ENCODE measurements around the gene SEMA4G. TPM values are rescaled to one million over a fixed set of nuclear protein-coding genes. Genes with fewer than 3 reads are reported as not detected.

Gene SEMA4G
- total RNA-seq, 1 donor from 2014 or later: 2.1 TPM

DNA sequence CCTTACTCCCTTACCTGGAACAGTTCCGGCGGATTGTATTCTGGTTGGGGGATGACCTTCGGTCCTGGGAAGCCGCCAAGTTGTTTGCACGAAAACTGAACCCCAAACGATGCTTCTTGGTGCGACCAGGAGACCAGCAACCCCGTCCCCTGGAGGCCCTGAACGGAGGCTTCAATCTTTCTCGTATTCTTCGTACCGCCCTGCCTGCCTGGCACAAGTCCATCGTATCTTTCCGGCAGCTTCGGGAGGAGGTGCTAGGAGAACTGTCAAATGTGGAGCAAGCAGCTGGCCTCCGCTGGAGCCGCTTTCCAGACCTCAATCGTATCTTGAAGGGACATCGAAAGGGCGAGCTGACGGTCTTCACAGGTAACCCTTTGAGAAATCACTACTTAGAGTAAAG is 19.8 kb downstream of the SEMA4G start:
- peaks cover 9 to 16% of the 10 kb centered on the region in 2 donors for H3K4me1 ChIP-seq
- no peaks in the 10 kb centered on the region for H3K27me3 ChIP-seq
- H3K4me3 ChIP-seq: no peak overlapping the region
- no peaks in the 10 kb centered on the region for H3K9me3 ChIP-seq
- intact Hi-C loops (cut with DNase I): no loop called here
- TF ChIP-seq, protein P1, sequence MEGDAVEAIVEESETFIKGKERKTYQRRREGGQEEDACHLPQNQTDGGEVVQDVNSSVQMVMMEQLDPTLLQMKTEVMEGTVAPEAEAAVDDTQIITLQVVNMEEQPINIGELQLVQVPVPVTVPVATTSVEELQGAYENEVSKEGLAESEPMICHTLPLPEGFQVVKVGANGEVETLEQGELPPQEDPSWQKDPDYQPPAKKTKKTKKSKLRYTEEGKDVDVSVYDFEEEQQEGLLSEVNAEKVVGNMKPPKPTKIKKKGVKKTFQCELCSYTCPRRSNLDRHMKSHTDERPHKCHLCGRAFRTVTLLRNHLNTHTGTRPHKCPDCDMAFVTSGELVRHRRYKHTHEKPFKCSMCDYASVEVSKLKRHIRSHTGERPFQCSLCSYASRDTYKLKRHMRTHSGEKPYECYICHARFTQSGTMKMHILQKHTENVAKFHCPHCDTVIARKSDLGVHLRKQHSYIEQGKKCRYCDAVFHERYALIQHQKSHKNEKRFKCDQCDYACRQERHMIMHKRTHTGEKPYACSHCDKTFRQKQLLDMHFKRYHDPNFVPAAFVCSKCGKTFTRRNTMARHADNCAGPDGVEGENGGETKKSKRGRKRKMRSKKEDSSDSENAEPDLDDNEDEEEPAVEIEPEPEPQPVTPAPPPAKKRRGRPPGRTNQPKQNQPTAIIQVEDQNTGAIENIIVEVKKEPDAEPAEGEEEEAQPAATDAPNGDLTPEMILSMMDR (IDR thresholded peaks at IDR 0.05): no peak
- H3K27ac ChIP-seq: no peak overlapping the region
- peaks cover 18 to 25% of the 10 kb centered on the region in 2 donors for H3K36me3 ChIP-seq
- DNase-seq (ENCODE audit: low spot score in 2 of 2): no peak

DNA sequence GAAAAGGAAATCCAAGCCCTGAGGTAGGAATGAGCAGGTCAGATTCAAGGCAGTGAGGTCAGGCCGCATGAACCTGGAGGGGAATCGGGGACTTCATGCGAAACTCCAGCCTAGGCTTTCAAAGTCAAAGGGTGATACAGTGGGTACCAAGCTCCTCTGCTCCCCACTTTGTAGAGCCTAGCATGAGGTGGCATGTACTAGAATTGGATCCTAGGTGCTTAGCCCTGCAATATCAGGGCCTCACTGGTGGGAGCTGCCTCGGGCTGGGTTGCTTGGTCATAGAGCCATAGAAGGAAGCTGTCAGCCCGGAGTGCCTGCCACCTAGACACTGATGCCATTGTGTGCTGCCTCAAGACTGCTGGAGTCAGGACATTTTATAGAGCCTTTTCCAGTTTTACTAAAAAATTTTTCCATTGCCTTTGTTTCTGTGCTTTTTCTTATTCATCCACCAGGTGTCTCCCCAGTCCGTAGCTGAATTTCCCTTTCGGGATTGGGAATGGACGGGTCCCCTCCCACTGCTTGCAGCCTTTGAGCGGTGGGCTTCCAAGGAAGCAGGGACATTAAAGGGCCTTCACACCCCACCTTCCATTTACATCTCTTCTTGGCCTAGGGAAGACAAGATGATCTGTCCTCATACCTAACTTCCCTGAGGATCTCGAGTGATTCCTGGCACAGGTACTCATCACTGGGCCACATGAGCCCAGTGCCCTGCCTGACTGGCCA is 24.8 kb downstream of the SEMA4G start:
- H3K27ac ChIP-seq: no peak overlapping the region

DNA sequence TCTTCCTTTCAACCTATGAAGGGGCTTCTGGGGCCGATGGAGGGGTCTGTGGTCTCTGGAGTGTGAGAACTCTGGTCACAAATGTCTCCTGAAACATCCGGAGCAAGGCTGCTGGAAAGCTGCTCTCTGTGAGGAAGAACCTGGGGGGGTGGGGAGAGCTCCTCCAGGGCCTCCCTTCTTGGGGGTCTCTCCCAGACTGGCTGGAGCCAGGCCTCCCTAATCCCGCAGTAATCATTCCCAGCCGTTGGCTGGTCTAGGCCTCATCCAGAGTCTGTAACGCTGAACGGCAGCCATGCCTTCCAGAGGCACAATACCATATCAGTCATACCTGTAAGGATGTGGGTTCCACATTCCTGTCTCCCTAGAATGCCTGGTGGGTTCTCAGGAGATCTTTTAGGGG is 25.9 kb downstream of the SEMA4G start:
- H3K4me3 ChIP-seq: no peak overlapping the region
- H3K27me3 ChIP-seq: no peaks in the 10 kb centered on the region
- H3K4me1 ChIP-seq: peaks cover 7 to 15% of the 10 kb centered on the region in 2 donors
- TF ChIP-seq, protein P1 (IDR thresholded peaks at IDR 0.05): no peak
- intact Hi-C loops (cut with DNase I): loop anchor here (5.0 to 10.0 kb wide), 2 partner anchors 460 to 822 kb away; partner anchors contain the start of genes HIF1AN and OGA
- DNase-seq (ENCODE audit: low spot score in 2 of 2): no peak
- H3K27ac ChIP-seq: peak overlapping the region in 1 of 2 donors; percentile 99
- H3K36me3 ChIP-seq: peaks cover 14 to 23% of the 10 kb centered on the region in 2 donors
- H3K9me3 ChIP-seq: no peaks in the 10 kb centered on the region

More for the DNA sequence above, 24.8 kb downstream of the SEMA4G start:
- H3K27me3 ChIP-seq: no peaks in the 10 kb centered on the region
- no peak for DNase-seq (ENCODE audit: low spot score in 2 of 2)
- H3K4me1 ChIP-seq: peaks cover 7 to 15% of the 10 kb centered on the region in 2 donors
- H3K4me3 ChIP-seq: no peak overlapping the region
- peaks cover 14 to 25% of the 10 kb centered on the region in 2 donors for H3K36me3 ChIP-seq
- TF ChIP-seq, protein P1 (IDR thresholded peaks at IDR 0.05): peak; percentile 62 to 75 (median 64)
- intact Hi-C loops (cut with DNase I): loop anchor here (1.0 to 10.0 kb wide), 2 partner anchors 19 to 459 kb away; partner anchors contain the start of gene HIF1AN
- H3K9me3 ChIP-seq: no peaks in the 10 kb centered on the region

DNA sequence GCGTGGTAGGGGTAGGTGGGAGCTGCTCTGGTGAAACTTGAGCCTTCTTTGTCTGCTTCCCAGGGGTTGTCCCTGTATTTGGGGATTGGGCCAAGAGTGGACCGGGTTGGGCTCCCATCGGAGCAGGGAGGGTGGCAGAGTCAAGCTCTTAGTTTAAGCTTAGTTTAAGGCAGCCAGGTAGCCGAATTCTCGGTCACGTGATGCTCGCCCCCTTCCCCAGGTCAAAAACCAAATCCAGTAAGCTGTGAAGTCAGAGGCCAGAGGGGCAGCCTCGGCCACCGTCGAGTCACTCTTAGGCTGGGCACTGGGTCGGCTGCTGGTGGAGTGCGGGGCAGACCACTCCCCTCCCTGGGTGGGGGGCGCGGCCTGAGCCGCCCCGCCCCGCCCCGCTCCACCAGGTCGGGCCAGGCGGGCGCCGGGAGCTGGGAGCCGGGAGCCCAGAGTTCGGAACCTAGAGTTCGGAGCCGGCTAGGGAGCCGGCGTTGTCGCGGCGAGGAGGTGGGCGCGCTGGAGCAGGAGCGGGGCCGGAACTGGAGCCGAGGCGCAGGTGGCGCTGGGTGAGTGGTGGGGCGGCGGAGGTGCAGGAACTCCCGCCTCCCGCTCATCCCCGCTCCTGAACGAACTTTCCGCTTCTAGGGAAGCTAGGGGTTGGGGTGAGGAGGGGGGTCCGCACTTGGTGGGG is 27.5 kb downstream of the SEMA4G start:
- TF ChIP-seq, protein P1 (IDR thresholded peaks at IDR 0.05): no peak
- intact Hi-C loops (cut with DNase I): loop anchor here (1.0 to 10.0 kb wide), 3 partner anchors 34 to 820 kb away; partner anchors contain the start of genes HIF1AN, OGA, PDZD7 and SFXN3
- Histone ChIP-seq H3K27ac (peak overlapping the region; percentile 99 to 100), H3K9me3 (no peaks in the 10 kb centered on the region), H3K4me3 (peak overlapping the region; percentile 79 to 92), H3K4me1 (peaks cover 10 to 25% of the 10 kb centered on the region in 2 donors), H3K36me3 (peaks cover 6 to 7% of the 10 kb centered on the region in 2 donors), H3K27me3 (no peaks in the 10 kb centered on the region)
- no peak for DNase-seq (ENCODE audit: low spot score in 2 of 2)

DNA sequence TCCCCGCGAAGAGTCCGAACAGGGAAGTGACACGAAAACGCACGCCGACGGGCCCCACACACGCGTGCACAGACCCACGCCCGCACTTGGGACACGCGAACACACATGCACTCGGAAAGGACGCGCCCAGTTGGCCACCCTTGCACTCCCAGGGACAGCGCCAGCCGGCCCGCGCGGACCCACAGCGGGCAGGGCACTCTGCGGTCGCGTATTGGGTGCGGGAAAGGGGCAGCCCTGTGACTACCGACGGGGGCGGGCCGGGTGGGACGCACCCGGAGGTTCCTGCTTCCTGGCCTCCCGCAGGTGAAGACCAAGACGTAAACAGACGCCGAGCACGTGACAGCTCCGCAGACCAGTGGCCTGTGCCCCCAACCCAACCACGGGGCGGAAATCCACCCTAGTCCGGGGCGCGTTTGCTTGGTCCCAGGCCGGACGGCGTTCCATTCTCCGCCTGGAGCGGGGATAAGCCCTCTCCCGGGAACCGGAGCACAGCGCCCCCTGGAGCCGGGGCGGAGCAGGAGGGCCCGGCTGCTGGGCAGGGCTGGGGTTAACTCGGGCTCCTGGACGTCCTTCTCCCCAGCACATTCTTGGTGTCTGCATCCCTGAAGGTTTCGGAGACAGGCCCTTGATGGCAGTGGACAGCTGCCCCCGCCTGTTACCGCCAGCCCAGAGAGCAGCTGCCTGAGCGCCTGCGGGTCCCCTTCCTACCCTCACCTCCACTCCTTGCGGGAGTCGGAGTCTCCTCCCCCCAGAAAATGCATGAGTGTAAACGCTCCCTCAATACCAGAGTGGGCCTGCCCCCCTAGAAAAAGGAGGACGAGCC is 28.3 kb downstream of the SEMA4G start:
- Histone ChIP-seq H3K9me3 (no peaks in the 10 kb centered on the region), H3K4me1 (peaks cover 16 to 32% of the 10 kb centered on the region in 2 donors), H3K4me3 (peak overlapping the region; percentile 79 to 92), H3K27ac (peak overlapping the region; percentile 99 to 100), H3K36me3 (peaks cover 8% of the 10 kb centered on the region in 2 donors), H3K27me3 (no peaks in the 10 kb centered on the region)
- peak in 1 of 2 donors; percentile 86 for DNase-seq (ENCODE audit: low spot score in 2 of 2)
- intact Hi-C loops (cut with DNase I): loop anchor here (1.0 to 10.0 kb wide), 8 partner anchors 16 to 820 kb away; partner anchors contain the start of genes HIF1AN, KAZALD1, OGA and PDZD7
- TF ChIP-seq, protein P1 (IDR thresholded peaks at IDR 0.05): peak; percentile 87 to 95 (median 90)

All from ascending aorta (tissue), 2 donors.